Thymus (tissue), 11 donors: ENCODE data around the gene RBP7. TPM values are rescaled to one million over a fixed set of nuclear protein-coding genes. Genes with fewer than 3 reads are reported as not detected.
"Not testable (repeated sequence)": the region's sequence is repeated elsewhere in the genome, so short reads cannot be mapped to it uniquely, and the experiment has no call there.

ENCODE experiments used
- DNase-seq, 9 donors: peaks; one replicate each; pipeline ENCODE4 v3.0.0-alpha.2; 2013; ENCODE audit warnings: low spot score in 9 of 9, low read depth in 6 of 9, missing footprints in 1 of 9
- H3K27ac ChIP-seq, 2 donors: one replicate each; pipeline ENCODE4 v1.5.1; 2013; ENCODE audit warnings: control low read depth in 1 of 2, low read depth in 1 of 2, low read length in 1 of 2, mild to moderate bottlenecking in 1 of 2, moderate library complexity in 1 of 2
- H3K27me3 ChIP-seq, 2 donors: one replicate each; pipeline ENCODE4 v1.5.1; 2013; ENCODE audit warnings: low read length in 1 of 2; ENCODE audit not compliant: control insufficient read depth in 2 of 2, insufficient read depth in 1 of 2
- H3K36me3 ChIP-seq, 2 donors: one replicate each; pipeline ENCODE4 v1.5.1; 2013; ENCODE audit warnings: low read length in 1 of 2, mild to moderate bottlenecking in 1 of 2, moderate library complexity in 1 of 2; ENCODE audit not compliant: control insufficient read depth in 2 of 2, insufficient read depth in 2 of 2
- H3K4me1 ChIP-seq, 2 donors: one replicate each; pipeline ENCODE4 v1.5.1; 2013; ENCODE audit warnings: low read length in 2 of 2; ENCODE audit not compliant: control insufficient read depth in 2 of 2, insufficient read depth in 2 of 2
- H3K4me3 ChIP-seq, 2 donors: one replicate each; pipeline ENCODE4 v1.5.1; 2013; ENCODE audit warnings: low read length in 2 of 2, control low read depth in 1 of 2, mild to moderate bottlenecking in 1 of 2
- H3K9me3 ChIP-seq, 2 donors: one replicate each; pipeline ENCODE4 v1.5.1; 2013; ENCODE audit warnings: low read length in 1 of 2, mild to moderate bottlenecking in 1 of 2; ENCODE audit not compliant: control insufficient read depth in 2 of 2, insufficient read depth in 1 of 2
- WGBS: extraction: QIAGEN DNeasy Blood & Tissue Kit; methylation state at CpG from one replicate; pipeline ENCODE4 v1.1.7; 2013; 5-methylcytosine and 5-hydroxymethylcytosine counted together
- polyA plus RNA-seq: library from polyadenylated mRNA; stranded (reverse); fragments of 200-250 nt; gene quantifications from one replicate; pipeline ENCODE4 v1.2.3, GENCODE V29; 2013
- total RNA-seq: library from RNA; stranded (reverse); fragments of 120-200 nt; gene quantifications from one replicate; pipeline ENCODE4 v1.2.4, GENCODE V29; 2013
- donor health status: healthy.

The RBP7 gene
- total and polyA plus RNA-seq, 2 donors, result 4.2 to 91.0 TPM

GRCh38 chr1:10021992-10022391 lies 25.0 kb downstream of the RBP7 start:
- H3K27ac ChIP-seq, H3K9me3 ChIP-seq, H3K4me1 ChIP-seq, H3K27me3 ChIP-seq, H3K4me3 ChIP-seq, DNase-seq, H3K36me3 ChIP-seq: not testable (repeated sequence)
- WGBS, result 96% methylated on average over 4 of the region's 4 CpGs

DNA sequence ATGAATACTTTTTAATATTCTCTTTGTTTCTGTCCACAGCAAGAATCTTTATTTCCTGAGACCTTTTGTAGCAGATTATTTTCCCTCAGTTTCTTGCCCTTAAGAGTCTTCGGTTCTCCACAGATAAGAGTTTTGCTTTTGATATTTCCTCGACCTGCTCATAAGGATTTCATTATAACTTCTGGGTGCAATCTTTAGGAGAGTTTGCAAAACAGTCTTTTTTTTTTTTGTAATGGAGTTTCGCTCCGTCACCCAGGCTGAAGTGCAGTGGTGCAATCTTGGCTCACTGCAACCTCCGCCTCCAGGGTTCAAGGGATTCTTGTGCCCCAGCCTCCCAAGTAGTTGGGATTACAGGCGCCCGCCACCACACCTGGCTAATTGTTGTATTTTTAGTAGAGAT lies 25.6 kb downstream of the RBP7 start:
- DNase-seq, result no peak
- peaks cover 0 to 3% of the 10 kb centered on the region in 2 donors for H3K9me3 ChIP-seq
- no peaks in the 10 kb centered on the region for H3K36me3 ChIP-seq
- no peaks in the 10 kb centered on the region for H3K27me3 ChIP-seq
- WGBS, result 90% methylated on average over 7 of the region's 7 CpGs
- no peaks in the 10 kb centered on the region for H3K4me1 ChIP-seq
- no peak overlapping the region for H3K4me3 ChIP-seq
- H3K27ac ChIP-seq, result no peak overlapping the region

DNA sequence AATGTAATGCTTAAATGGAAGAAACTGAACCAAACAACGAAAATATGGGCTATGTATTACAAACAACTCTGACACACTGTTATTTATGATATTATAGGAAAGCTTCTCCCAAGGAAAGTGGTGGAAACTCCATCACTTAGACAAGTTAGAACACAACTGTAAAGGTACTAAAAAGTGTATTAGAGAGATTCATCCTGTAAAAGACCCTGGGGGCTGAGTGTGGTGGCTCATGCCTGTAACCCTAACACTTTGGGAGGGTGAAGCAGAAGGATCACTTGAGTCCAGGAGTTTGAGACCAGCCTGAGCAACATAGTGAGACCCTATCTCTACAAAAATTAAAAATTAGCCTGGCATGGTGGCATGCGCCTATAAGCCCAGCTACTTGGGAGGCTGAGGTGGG lies 28.3 kb downstream of the RBP7 start:
- 94% methylated on average over 2 of the region's 2 CpGs for WGBS
- Histone ChIP-seq H3K27ac (no peak overlapping the region), H3K4me1 (no peaks in the 10 kb centered on the region), H3K36me3 (no peaks in the 10 kb centered on the region), H3K27me3 (no peaks in the 10 kb centered on the region), H3K4me3 (no peak overlapping the region), H3K9me3 (no peaks in the 10 kb centered on the region)
- DNase-seq, result no peak

- DNase-seq, result no peak
- H3K27me3 ChIP-seq, result no peaks in the 10 kb centered on the region
- no peaks in the 10 kb centered on the region for H3K9me3 ChIP-seq
- peaks cover 0 to under 1% of the 10 kb centered on the region in 2 donors for H3K4me1 ChIP-seq
- no peak overlapping the region for H3K27ac ChIP-seq
- no peaks in the 10 kb centered on the region for H3K36me3 ChIP-seq
- H3K4me3 ChIP-seq, result no peak overlapping the region
These were observed 30.0 kb downstream of the RBP7 start for GRCh38 chr1:10027027-10027426.

DNA sequence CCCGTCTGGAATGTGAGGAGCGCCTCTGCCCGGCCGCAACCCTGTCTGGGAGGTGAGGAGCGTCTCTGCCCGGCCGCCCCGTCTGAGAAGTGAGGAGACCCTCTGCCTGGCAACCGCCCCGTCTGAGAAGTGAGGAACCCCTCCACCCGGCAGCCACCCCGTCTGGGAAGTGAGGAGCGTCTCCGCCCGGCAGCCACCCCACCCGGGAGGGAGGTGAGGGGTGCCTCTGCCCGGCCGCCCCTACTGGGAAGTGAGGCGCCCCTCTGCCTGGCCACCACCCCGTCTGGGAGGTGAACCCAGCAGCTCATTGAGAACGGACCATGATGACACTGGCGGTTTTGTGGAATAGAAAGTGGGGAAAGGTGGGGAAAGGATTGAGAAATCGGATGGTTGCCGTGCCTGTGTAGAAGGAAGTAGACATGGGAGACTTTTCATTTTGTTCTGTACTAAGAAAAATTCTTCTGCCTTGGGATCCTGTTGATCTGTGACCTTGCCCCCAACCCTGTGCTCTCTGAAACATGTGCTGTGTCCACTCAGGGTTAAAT lies 32.0 kb downstream of the RBP7 start:
- H3K4me1 ChIP-seq, H3K36me3 ChIP-seq, H3K4me3 ChIP-seq, DNase-seq, H3K27me3 ChIP-seq, H3K27ac ChIP-seq, H3K9me3 ChIP-seq: not testable (repeated sequence)
- WGBS, result 98% methylated on average over 24 of the region's 24 CpGs

GRCh38 chr1:10031461-10031860 lies 34.4 kb downstream of the RBP7 start:
- Histone ChIP-seq H3K9me3 (no peaks in the 10 kb centered on the region), H3K4me1 (peaks cover 4 to 8% of the 10 kb centered on the region in 2 donors), H3K27me3 (no peaks in the 10 kb centered on the region), H3K27ac (no peak overlapping the region), H3K36me3 (no peaks in the 10 kb centered on the region), H3K4me3 (no peak overlapping the region)
- WGBS, result 98% methylated on average over 3 of the region's 3 CpGs
- DNase-seq, result no peak

- no peaks in the 10 kb centered on the region for H3K27me3 ChIP-seq
- H3K4me1 ChIP-seq, result peaks cover 4 to 8% of the 10 kb centered on the region in 2 donors
- H3K27ac ChIP-seq, result peak within 1 kb of the TSS; percentile 84 to 91
- peak; percentile 92 to 99 (median 98) for DNase-seq
- peaks cover 4 to 6% of the 10 kb centered on the region in 2 donors for H3K36me3 ChIP-seq
- WGBS, result under 1% methylated on average over 73 of the region's 73 CpGs
- H3K4me3 ChIP-seq, result peak within 1 kb of the TSS; percentile 63 to 73
- no peaks in the 10 kb centered on the region for H3K9me3 ChIP-seq
These were observed 35.7 kb downstream of the RBP7 start, which contains the start of gene UBE4B for GRCh38 chr1:10032590-10033358. UBE4B (plus strand) TSS chr1:10032958; CDS start chr1:10033671, 713 bp downstream.

- H3K4me1 ChIP-seq, result peaks cover 4 to 8% of the 10 kb centered on the region in 2 donors
- H3K9me3 ChIP-seq, result no peaks in the 10 kb centered on the region
- under 1% methylated on average over 19 of the region's 19 CpGs for WGBS
- no peaks in the 10 kb centered on the region for H3K27me3 ChIP-seq
- peaks cover 4 to 12% of the 10 kb centered on the region in 2 donors for H3K36me3 ChIP-seq
- H3K4me3 ChIP-seq, result peak overlapping the region; percentile 63 to 73
- DNase-seq, result peak in 3 of 9 donors; percentile 1 to 11 (median 11)
- peak overlapping the region; percentile 84 to 91 for H3K27ac ChIP-seq
These were observed 36.4 kb downstream of the RBP7 start for GRCh38 chr1:10033359-10033845.

GRCh38 chr1:10042746-10043145 lies 45.7 kb downstream of the RBP7 start:
- Histone ChIP-seq H3K27ac (no peak overlapping the region), H3K36me3 (peaks cover 14 to 29% of the 10 kb centered on the region in 2 donors), H3K27me3 (no peaks in the 10 kb centered on the region), H3K9me3 (no peaks in the 10 kb centered on the region), H3K4me1 (no peaks in the 10 kb centered on the region), H3K4me3 (no peak overlapping the region)
- DNase-seq, result no peak
- WGBS, result over 99% methylated on average over 4 of the region's 4 CpGs
